ENCODE results near the gene ZFYVE9.
"Not testable (repeated sequence)": the region's sequence is repeated elsewhere in the genome, so short reads cannot be mapped to it uniquely, and the experiment has no call there.

ZFYVE9 gene

GRCh38 chr1:52152572-52152971, 10.7 kb downstream of the ZFYVE9 start:
- no peak for DNase-seq

- no peak for DNase-seq
These were observed 11.1 kb downstream of the ZFYVE9 start for GRCh38 chr1:52153010-52153409.

- no peak for DNase-seq
These were observed 12.0 kb downstream of the ZFYVE9 start for GRCh38 chr1:52153898-52154297.

GRCh38 chr1:52156460-52156859, 14.6 kb downstream of the ZFYVE9 start:
- no peak for DNase-seq

GRCh38 chr1:52157582-52157981, 15.7 kb downstream of the ZFYVE9 start:
- no peak for DNase-seq

- no peak for DNase-seq
These were observed 16.3 kb downstream of the ZFYVE9 start for GRCh38 chr1:52158218-52158617.

- DNase-seq: no peak
These were observed 17.3 kb downstream of the ZFYVE9 start for GRCh38 chr1:52159033-52159789.

GRCh38 chr1:52162947-52163346, 21.1 kb downstream of the ZFYVE9 start:
- DNase-seq: no peak

- no peak for DNase-seq
These were observed 22.7 kb downstream of the ZFYVE9 start for GRCh38 chr1:52164604-52165003.

GRCh38 chr1:52166996-52167753, 25.3 kb downstream of the ZFYVE9 start:
- no peak for DNase-seq

GRCh38 chr1:52168373-52169080, 26.6 kb downstream of the ZFYVE9 start:
- no peak for DNase-seq

GRCh38 chr1:52171149-52171548, 29.3 kb downstream of the ZFYVE9 start:
- DNase-seq: not testable (repeated sequence)

GRCh38 chr1:52179073-52179472, 37.2 kb downstream of the ZFYVE9 start:
- DNase-seq: no peak

- no peak for DNase-seq
These were observed 38.3 kb downstream of the ZFYVE9 start for GRCh38 chr1:52180176-52180575.

- DNase-seq: not testable (repeated sequence)
These were observed 39.9 kb downstream of the ZFYVE9 start for GRCh38 chr1:52181759-52182158.

GRCh38 chr1:52182328-52182727, 40.4 kb downstream of the ZFYVE9 start:
- not testable (repeated sequence) for DNase-seq

- DNase-seq: no peak
These were observed 41.0 kb downstream of the ZFYVE9 start for GRCh38 chr1:52182874-52183400.

- no peak for DNase-seq
These were observed 44.6 kb downstream of the ZFYVE9 start for GRCh38 chr1:52186449-52186848.

GRCh38 chr1:52189898-52190480, 48.1 kb downstream of the ZFYVE9 start:
- no peak for DNase-seq

- DNase-seq: no peak
These were observed 48.8 kb downstream of the ZFYVE9 start for GRCh38 chr1:52190500-52191252.

GRCh38 chr1:52191395-52191965, 49.6 kb downstream of the ZFYVE9 start:
- no peak for DNase-seq

GRCh38 chr1:52192024-52192423, 50.1 kb downstream of the ZFYVE9 start:
- DNase-seq: no peak
